Breast epithelium (tissue), 4 donors: ENCODE results near the gene KIAA0232. TPM values are rescaled to one million over a fixed set of nuclear protein-coding genes. Genes with fewer than 3 reads are reported as not detected.
"Not testable (repeated sequence)": the region's sequence is repeated elsewhere in the genome, so short reads cannot be mapped to it uniquely, and the experiment has no call there.

Experiments
- DNase-seq, 2 donors: peaks; one replicate each; pipeline ENCODE4 v3.0.0-alpha.2; 2019; ENCODE audit warnings: low spot score in 2 of 2
- H3K27ac ChIP-seq, 2 donors: fragments of 200-600 bp; sonication (generic) in 1 of 2; one replicate each; pipeline ENCODE4 v1.5.1; 2016 to 2019; ENCODE audit warnings: mild to moderate bottlenecking in 1 of 2
- H3K27me3 ChIP-seq, 2 donors: fragments of 200-600 bp; sonication (generic) in 1 of 2; one replicate each; pipeline versions ENCODE4 v1.5.1 to v1.6.0; 2017 to 2019; ENCODE audit warnings: control low read depth in 1 of 2, mild to moderate bottlenecking in 1 of 2
- H3K36me3 ChIP-seq: fragments of 200-600 bp; one replicate; pipeline ENCODE4 v1.5.1; 2019
- H3K4me1 ChIP-seq, 2 donors: fragments of 200-600 bp; sonication (generic); one replicate each; pipeline ENCODE4 v1.5.1; 2016 to 2019; ENCODE audit warnings: control low read depth in 1 of 2
- H3K4me3 ChIP-seq, 3 donors: fragments of 200-600 bp; sonication (generic); 1 replicate in 2 of 3; 2 replicates in 1 of 3; pipeline ENCODE4 v1.5.1; 2016 to 2019; ENCODE audit warnings: mild to moderate bottlenecking in 3 of 3, moderate library complexity in 2 of 3
- H3K9me3 ChIP-seq, 2 donors: fragments of 200-600 bp; sonication (generic) in 1 of 2; one replicate each; pipeline ENCODE4 v1.5.1; 2016 to 2019; ENCODE audit warnings: control low read depth in 1 of 2
- CTCF ChIP-seq, 3 donors: fragments of 450-650 bp; IDR thresholded peaks; one replicate each; pipeline ENCODE4 v1.5.1; 2016 to 2017; ENCODE audit warnings: antibody characterized with exemption in 3 of 3, mild to moderate bottlenecking in 3 of 3, moderate library complexity in 3 of 3
- POLR2A ChIP-seq: fragments of 450-650 bp; IDR thresholded peaks from one replicate; pipeline ENCODE4 v1.6.1; 2016; ENCODE audit warnings: antibody characterized with exemption, mild to moderate bottlenecking, moderate library complexity
- POLR2AphosphoS5 ChIP-seq, 3 donors: sonication (generic); formaldehyde crosslinking; IDR thresholded peaks; one replicate each; pipeline ENCODE4 v1.6.1; 2017; ENCODE audit warnings: antibody characterized with exemption in 3 of 3
- intact Hi-C: fragments of 100-400 bp; cut with DNase I; formaldehyde crosslinking; loops from one replicate; pipeline ENCODE4 v1.15.1; 2023; ENCODE audit warnings: low total_unique reads
- total RNA-seq, 3 donors: library from RNA; depleted of rRNA; stranded (reverse); fragments of >200 nt; gene quantifications; one replicate each; pipeline ENCODE4 v1.1.0, GENCODE V29; 2016

The KIAA0232 gene
- total RNA-seq, 3 donors from 2014 or later = 31.5 to 40.8 (median 31.7) TPM

GRCh38 chr4:6910340-6910959, 127.9 kb downstream of the KIAA0232 start:
- Histone ChIP-seq H3K4me1 (no peaks in the 10 kb centered on the region), H3K27me3 (no peaks in the 10 kb centered on the region), H3K27ac (peak overlapping the region; percentile 42 to 98), H3K9me3 (no peaks in the 10 kb centered on the region), H3K4me3 (peak overlapping the region; percentile 76 to 92 (median 88)), H3K36me3 (no peaks in the 10 kb centered on the region)
- no peak for DNase-seq
- intact Hi-C loops = no loop called here
- TF ChIP-seq POLR2AphosphoS5 (IDR thresholded peaks at IDR 0.05) (no peak), CTCF (IDR thresholded peaks at IDR 0.05) (peak in 1 of 3 donors; percentile 33)

- Histone ChIP-seq H3K27me3 (no peaks in the 10 kb centered on the region), H3K4me3 (peak overlapping the region; percentile 76 to 92 (median 88)), H3K4me1 (peaks cover 0 to 3% of the 10 kb centered on the region in 2 donors), H3K36me3 (no peaks in the 10 kb centered on the region), H3K9me3 (no peaks in the 10 kb centered on the region), H3K27ac (no peak overlapping the region)
- intact Hi-C loops = no loop called here
- DNase-seq = no peak
- no peak for TF ChIP-seq CTCF (IDR thresholded peaks at IDR 0.05)
- TF ChIP-seq POLR2AphosphoS5 (IDR thresholded peaks at IDR 0.05) = no peak
- TF ChIP-seq POLR2A = no peak
These were observed 128.7 kb downstream of the KIAA0232 start for GRCh38 chr4:6910960-6911874.

DNA sequence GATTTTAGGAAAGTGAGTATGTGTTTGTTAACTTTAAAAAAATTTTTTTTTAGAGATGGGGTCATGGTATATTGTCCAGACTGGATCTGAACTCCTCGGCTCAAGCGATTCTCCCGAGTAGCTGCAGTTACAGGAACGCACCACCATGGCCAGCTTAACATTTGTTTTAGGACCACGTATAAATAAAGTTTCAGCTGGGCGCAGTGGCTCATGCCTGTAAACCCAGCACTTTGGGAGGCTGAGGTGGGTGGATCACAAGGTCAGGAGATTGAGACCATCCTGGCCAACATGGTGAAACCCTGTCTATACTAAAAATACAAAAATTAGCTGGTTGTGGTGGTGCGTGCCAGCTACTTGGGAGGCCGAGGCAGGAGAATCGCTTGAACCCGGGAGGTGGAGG, 129.4 kb downstream of the KIAA0232 start:
- H3K9me3 ChIP-seq, H3K27me3 ChIP-seq, H3K4me1 ChIP-seq, H3K27ac ChIP-seq, H3K36me3 ChIP-seq, intact Hi-C loops, DNase-seq: not testable (repeated sequence)
- H3K4me3 ChIP-seq = peak overlapping the region in 1 of 3 donors; percentile 88

- no peak overlapping the region for H3K4me3 ChIP-seq
- intact Hi-C loops = no loop called here
- H3K27ac ChIP-seq = no peak overlapping the region
- no peaks in the 10 kb centered on the region for H3K36me3 ChIP-seq
- no peaks in the 10 kb centered on the region for H3K27me3 ChIP-seq
- H3K4me1 ChIP-seq = peaks cover 8 to 15% of the 10 kb centered on the region in 2 donors
- H3K9me3 ChIP-seq = no peaks in the 10 kb centered on the region
- DNase-seq = no peak
- TF ChIP-seq CTCF (IDR thresholded peaks at IDR 0.05) (no peak), POLR2A (no peak), POLR2AphosphoS5 (IDR thresholded peaks at IDR 0.05) (no peak)
These were observed 129.9 kb downstream of the KIAA0232 start for GRCh38 chr4:6912441-6912840.

- Histone ChIP-seq H3K36me3 (no peaks in the 10 kb centered on the region), H3K4me1 (peaks cover 13 to 22% of the 10 kb centered on the region in 2 donors), H3K9me3 (no peaks in the 10 kb centered on the region), H3K27me3 (no peaks in the 10 kb centered on the region), H3K4me3 (no peak overlapping the region), H3K27ac (no peak overlapping the region)
- TF ChIP-seq POLR2A = no peak
- TF ChIP-seq POLR2AphosphoS5 (IDR thresholded peaks at IDR 0.05) = no peak
- no peak for TF ChIP-seq CTCF (IDR thresholded peaks at IDR 0.05)
- intact Hi-C loops = no loop called here
- no peak for DNase-seq
These were observed 130.9 kb downstream of the KIAA0232 start for GRCh38 chr4:6913350-6913905.
